SU-DHL-6 (cell line): Measurements from ENCODE around the gene CDX2.

ENCODE experiments used
- CTCF ChIP-seq: fragments of 200-600 bp; sonication (generic); IDR thresholded peaks from one replicate; pipeline ENCODE4 v1.5.1; 2017; ENCODE audit warnings: antibody characterized with exemption, mild to moderate bottlenecking, low read length, moderate library complexity; ENCODE audit not compliant: insufficient read depth, poor library complexity, severe bottlenecking
- EZH2phosphoT487 ChIP-seq: fragments of 200-600 bp; sonication (generic), shearing (Covaris generic); conservative IDR thresholded peaks from 2 replicates; pipeline ENCODE4 v1.6.1; 2018; ENCODE audit warnings: mild to moderate bottlenecking, antibody characterized with exemption, low read length, moderate library complexity, mixed read lengths

DNA sequence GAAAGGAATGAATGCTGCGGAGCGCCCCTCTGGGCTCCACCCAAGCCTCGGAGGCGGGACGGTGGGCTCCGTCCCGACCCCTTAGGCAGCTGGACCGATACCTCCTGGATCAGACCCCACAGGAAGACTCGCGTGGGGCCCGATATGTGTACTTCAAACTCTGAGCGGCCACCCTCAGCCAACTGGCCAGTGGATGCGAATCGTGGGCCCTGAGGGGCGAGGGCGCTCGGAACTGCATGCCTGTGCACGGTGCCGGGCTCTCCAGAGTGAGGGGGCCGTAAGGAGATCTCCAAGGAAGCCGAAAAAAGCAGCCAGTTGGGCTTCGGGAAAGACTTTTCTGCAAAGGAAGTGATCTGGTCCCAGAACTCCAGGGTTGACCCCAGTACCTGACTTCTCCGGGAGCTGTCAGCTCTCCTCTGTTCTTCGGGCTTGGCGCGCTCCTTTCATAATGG lies 40.7 kb downstream of the CDX2 start:
- TF ChIP-seq CTCF (no peak), EZH2phosphoT487 (no peak)
